ENCODE results near the gene PRRC2B.

GRCh38 chr9:131348631-131349521, 45.0 kb upstream of the PRRC2B start:
- no peak for TF ChIP-seq CTCF (IDR thresholded peaks at IDR 0.05)
- no peak for TF ChIP-seq EP300 (IDR thresholded peaks at IDR 0.05)

Data from stomach (tissue), 4 donors.